ENCODE results near the gene P3R3URF.

The P3R3URF gene

DNA sequence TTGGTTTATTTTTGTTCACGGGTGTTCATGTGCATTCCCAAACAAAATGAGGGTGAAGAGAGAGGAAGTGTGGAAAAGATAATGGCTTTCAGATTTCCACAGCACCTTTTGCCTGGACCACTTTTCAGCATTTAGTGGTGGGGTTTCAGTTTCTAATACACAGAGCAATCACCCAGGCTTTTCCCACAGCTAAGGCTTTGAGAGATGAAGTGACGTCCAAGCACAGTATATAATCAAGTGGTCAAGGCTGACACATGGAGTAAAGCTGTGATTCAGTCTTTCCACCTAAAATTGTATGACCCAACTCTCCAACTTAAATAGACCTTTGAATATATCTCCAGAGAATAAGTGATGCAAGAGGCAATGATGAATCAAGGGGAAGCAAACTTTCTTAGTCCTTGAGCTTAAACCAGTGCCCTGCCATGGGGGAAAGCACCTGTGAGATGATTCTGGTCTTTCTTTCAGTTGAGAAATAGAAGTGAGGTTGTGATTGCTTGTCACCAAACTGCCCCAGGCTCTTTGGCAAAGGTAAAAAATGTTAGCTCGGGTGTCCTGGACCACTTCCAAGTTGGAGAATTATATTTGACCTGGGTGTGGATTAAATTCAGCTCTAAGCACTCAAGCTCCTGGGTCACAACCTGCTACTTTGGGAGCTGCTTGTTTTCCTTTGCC, 41.5 kb downstream of the P3R3URF start:
- in situ Hi-C loops (cut with MboI; ENCODE audit: low sequenced_read_pairs): no loop called here

DNA sequence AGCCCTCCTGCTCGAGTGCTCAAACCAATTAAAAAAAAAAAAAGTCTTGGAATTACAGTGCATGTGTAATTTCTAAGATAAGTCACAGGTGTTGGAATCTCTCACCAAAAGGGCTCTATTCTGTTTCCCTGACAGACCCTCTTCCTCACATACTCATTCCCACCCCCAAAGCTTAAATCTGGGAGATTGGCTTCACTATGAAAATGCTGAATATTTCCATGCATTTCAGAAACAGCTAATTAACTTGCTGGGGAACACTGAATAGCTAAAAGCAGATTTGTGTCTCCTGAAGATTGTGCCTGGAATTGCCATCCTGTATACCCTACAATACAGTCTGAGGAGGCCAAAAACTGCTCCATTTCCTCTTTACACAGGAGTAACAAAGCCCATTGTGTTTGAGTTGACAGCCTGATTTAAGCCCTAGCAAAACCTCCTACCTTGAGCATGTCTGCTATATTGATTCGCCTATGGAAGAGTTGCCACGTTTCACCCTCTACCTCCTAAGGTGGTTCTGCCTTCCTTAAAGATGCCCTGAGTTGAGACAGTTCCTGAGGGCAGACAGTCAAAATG, 42.4 kb downstream of the P3R3URF start:
- in situ Hi-C loops (cut with MboI; ENCODE audit: low sequenced_read_pairs): no loop called here

DNA sequence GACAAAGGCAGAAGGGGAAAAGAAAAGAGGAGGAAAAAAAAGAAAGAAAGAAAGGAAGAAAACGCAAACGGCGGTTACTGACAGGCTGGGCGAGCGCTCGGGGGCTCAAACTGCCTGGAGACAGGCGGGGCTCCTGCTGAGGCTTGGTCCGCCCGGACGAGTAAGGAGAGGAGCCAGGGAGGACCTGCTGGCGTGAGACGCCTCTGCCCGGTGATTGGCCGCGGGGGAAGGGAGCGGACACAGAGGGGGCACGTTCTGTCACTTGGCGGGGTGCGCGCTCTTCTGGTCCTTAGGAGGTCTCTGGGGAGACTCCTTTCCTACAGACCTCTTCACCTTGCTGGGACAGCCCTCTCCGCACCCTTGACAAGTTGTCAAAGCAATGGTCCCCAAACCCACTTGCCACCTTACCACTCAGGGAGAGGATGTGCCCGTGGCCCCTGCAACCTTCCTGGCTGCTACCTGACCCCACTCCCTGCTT, 43.1 kb downstream of the P3R3URF start:
- in situ Hi-C loops (cut with MboI; ENCODE audit: low sequenced_read_pairs): no loop called here

DNA sequence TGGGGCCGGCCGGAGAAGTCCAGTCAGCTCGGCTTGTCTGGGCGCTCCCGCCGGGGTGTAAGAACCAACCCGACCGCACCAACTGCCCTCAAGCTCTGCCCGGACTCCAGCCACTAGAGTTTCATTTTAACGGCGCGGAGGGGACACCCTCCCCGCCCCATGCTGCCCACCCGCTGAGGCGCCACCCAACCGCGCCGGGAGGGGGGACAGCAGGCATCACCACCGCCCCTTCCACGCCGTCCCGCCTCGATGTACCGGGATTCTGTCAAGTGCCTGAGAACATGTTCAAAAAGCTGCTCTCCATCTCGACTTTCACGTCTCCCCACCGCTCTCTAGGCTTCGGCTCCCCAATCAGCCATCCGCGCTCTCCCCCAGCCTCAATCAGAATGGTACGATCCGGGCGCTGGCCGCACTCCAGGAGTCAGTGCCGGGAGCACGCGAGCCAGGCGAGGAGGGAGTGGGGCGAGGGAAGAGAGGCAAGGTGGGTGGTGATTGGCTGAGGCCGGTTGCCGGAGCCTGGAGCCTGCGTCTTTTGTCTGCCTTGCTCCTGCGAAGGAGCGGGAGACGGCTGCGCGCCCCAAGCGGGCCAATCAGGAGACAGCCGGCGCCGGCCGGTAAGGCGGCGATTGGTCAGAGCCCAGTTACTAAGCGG, 43.6 kb downstream of the P3R3URF start, which contains the start of gene PIK3R3:
Gene PIK3R3, minus strand, starts transcription at position 101 of the 652 bp plus-strand sequence. CDS start 677 bp downstream, outside the sequence.
- in situ Hi-C loops (cut with MboI; ENCODE audit: low sequenced_read_pairs): no loop called here

DNA sequence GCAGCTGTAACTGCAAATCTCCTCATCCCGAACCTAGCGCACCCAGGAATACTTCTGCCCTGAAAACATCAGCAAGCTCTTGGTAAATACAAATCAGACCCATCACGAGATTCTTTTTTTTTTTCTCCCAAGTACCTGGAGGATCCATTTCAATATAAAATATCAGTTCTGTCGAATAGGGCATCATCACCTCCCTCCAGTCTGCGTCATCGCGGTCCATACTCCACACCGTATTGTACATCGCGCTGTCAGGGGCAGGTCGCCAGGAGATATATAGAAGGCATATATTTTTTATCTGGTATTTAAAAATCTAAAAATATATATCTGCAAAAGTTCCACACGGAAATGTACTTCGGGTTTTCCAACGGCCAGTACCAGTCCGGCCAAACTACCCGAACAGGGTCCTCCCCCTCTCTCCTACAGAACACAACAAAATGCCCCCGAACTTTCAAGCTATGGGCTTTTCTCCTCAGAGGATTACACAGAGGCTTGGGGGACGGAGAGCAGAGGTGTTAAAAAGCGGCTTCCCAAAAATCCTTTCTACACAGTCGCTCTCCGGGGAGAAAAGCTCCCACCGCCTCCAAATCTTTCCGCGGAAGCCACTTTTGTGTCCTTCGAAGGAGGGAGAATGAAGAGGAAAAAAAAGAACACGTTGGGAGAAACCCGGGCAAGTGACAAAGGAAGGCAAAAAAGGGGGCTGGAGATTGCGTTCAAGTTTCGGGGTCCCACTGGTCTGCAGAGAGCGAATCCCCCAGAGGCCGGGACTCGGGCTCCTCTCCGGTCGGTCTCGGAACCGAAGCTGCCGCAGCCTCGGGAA, 44.4 kb downstream of the P3R3URF start:
- in situ Hi-C loops (cut with MboI; ENCODE audit: low sequenced_read_pairs): no loop called here

DNA sequence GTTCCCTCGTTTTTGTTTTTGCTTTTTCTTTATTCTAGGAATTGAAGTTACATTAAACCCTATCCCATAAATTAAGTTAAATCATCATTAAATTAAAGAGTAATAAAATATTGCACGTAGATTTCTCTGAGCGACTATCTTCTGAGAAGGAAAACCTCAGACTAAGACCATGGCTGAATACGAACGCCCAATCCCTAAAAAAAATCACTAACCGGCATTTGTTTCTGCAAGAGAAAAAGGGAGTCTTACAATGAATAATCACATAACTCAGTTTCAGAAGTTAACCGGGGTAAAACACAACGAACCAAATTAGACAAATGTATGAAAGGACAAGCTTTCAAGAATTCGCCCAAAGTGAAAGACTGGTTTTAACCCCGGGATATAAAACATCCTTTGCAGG, 45.2 kb downstream of the P3R3URF start:
- in situ Hi-C loops (cut with MboI; ENCODE audit: low sequenced_read_pairs): no loop called here

DNA sequence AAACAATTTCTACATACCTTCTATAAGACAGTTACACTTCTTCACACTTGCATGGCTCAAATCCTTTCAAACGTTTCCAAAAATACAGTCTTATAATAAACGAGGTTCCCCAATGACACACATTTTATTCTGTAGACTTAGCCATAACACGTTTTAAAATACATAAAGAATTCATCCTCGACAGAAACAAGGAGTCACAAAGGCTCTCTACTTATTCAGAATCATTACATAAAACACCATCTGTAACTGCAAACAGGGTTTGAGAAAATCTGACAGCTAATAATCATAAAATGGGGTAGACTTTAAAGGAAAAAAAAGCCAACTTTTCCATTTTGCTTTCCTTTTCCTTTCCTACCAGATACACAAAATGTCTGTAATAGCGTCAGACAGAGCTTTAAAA, 45.7 kb downstream of the P3R3URF start:
- in situ Hi-C loops (cut with MboI; ENCODE audit: low sequenced_read_pairs): no loop called here

DNA sequence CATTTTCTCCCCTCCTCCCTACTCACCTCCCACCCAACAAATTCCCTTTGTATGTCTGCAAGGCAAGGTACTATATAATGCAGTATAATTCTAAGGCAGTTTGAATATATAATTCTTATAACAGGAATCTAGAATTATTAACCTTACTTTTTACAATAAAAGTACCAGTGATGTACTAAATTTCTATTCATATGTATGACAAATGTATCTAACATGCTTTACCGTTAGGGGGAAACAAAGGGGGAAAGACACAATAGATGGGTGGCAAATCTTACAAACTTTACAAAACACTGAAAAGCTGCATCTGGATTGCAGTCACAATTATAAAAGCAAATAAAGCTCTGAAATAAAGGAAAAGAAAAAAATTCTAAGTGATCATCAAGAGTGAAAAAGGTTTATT, 46.2 kb downstream of the P3R3URF start:
- in situ Hi-C loops (cut with MboI; ENCODE audit: low sequenced_read_pairs): no loop called here

DNA sequence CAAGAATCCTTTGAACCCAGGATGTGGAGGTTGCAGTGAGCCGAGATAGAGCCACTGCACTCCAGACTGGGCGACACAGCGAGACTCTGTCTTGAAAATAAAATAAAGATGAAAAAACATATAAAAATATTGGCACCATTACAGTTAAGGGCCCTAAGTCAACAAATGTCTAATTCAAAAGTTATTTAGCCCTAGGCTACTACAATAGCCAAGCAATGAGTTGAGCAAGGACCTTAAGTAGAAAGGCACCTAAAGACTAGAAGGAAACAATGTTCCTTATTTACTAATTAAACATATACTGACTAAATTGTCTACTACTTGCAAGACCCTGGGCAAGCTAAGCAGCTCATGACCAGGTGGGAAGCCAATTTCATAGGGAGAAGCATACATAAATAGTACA, 47.9 kb downstream of the P3R3URF start:
- in situ Hi-C loops (cut with MboI; ENCODE audit: low sequenced_read_pairs): no loop called here
